HEK293 (cell line): ENCODE measurements around the gene TSKU.

Source experiments
- ELK4 ChIP-seq: IDR thresholded peaks from 2 replicates; pipeline ENCODE4 v1.6.1; 2011; ENCODE audit warnings: mild to moderate bottlenecking, low read depth, low read length, borderline replicate concordance
- RBAK ChIP-seq: fragments of 450-650 bp; formaldehyde crosslinking; IDR thresholded peaks from 2 replicates; pipeline ENCODE4 v1.5.1; 2016; ENCODE audit warnings: missing biosample characterization, missing genetic modification characterization
- ZNF121 ChIP-seq: fragments of 450-650 bp; formaldehyde crosslinking; IDR thresholded peaks from 2 replicates; pipeline ENCODE4 v1.5.1; 2016; ENCODE audit warnings: missing biosample characterization, missing genetic modification characterization
- ZNF274 ChIP-seq, 2 experiments: fragments of 200-500 bp in 1 of 2; fragments of 450-650 bp in 1 of 2; sonication (Bioruptor generic) in 1 of 2; formaldehyde crosslinking in 1 of 2; IDR thresholded peaks; 2 replicates each; pipeline versions ENCODE4 v1.5.1 to v1.6.1; 2014 to 2016; ENCODE audit warnings: borderline replicate concordance in 1 of 2, inconsistent platforms in 1 of 2, low read length in 1 of 2, missing biosample characterization in 1 of 2, missing genetic modification characterization in 1 of 2
- ZNF558 ChIP-seq: fragments of 450-650 bp; formaldehyde crosslinking; IDR thresholded peaks from 2 replicates; pipeline ENCODE4 v1.5.1; 2016; ENCODE audit warnings: missing biosample characterization, missing genetic modification characterization
- ZNF791 ChIP-seq: fragments of 450-650 bp; formaldehyde crosslinking; IDR thresholded peaks from 2 replicates; pipeline ENCODE4 v1.5.1; 2016; ENCODE audit warnings: missing biosample characterization, missing genetic modification characterization
- TF ChIP-seq, protein P1 (sequence below): fragments of 450-650 bp; formaldehyde crosslinking; IDR thresholded peaks from 2 replicates; pipeline ENCODE4 v1.5.1; 2016; ENCODE audit warnings: missing biosample characterization, missing genetic modification characterization

DNA sequence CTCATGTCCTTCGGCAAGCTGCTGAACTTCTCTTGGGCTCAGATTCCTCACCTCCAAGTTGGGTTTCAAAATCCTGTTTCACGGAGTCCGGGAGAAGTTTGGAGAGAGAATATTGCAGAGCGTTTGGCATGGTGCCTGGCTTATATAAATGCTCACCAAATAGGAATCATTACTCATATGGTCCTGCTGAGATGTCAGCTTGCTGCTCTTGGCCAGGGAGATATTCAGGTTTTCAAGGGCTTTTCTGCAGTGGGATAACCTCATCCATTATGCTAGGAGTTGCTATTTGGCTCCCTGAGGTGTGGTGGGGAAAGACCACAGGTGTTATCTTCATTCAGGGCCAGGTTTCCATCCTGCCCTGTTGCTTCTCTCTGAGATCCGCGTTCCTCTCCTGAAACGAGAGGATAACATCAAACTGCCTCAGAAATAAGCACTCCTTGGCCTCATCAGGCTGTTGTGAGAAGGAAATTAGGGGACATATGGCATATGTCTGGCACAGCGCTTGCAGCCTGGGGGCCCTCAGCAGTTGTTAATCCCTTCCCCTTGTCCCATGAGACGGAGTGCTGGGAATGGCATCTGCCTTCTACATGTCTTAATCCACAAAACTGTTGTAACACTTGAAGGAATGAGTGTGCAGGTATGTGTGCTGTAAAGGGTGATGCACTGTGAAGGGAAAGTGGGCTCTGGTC, 47.6 kb downstream of the TSKU start:
- TF ChIP-seq ZNF558 (no peak), ZNF121 (tag by site-specific recombination) (no peak), ZNF274 (IDR thresholded peaks at IDR 0.05; ENCODE audit: low read length) (no peak), ZNF274 (tag by site-specific recombination; IDR thresholded peaks at IDR 0.05; ENCODE audit: borderline replicate concordance) (no peak), ZNF791 (no peak), RBAK (tag by site-specific recombination) (no peak), ELK4 (no peak)
- TF ChIP-seq, protein P1, sequence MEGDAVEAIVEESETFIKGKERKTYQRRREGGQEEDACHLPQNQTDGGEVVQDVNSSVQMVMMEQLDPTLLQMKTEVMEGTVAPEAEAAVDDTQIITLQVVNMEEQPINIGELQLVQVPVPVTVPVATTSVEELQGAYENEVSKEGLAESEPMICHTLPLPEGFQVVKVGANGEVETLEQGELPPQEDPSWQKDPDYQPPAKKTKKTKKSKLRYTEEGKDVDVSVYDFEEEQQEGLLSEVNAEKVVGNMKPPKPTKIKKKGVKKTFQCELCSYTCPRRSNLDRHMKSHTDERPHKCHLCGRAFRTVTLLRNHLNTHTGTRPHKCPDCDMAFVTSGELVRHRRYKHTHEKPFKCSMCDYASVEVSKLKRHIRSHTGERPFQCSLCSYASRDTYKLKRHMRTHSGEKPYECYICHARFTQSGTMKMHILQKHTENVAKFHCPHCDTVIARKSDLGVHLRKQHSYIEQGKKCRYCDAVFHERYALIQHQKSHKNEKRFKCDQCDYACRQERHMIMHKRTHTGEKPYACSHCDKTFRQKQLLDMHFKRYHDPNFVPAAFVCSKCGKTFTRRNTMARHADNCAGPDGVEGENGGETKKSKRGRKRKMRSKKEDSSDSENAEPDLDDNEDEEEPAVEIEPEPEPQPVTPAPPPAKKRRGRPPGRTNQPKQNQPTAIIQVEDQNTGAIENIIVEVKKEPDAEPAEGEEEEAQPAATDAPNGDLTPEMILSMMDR: no peak
